NCI-H2227 (cell line): ENCODE results near the gene L3MBTL1.

Experiments used
- DNase-seq: peaks from one replicate; lab custom pipeline; 2025; ENCODE audit not compliant: unreplicated experiment; lab: John Stamatoyannopoulos, UW

Gene L3MBTL1

DNA sequence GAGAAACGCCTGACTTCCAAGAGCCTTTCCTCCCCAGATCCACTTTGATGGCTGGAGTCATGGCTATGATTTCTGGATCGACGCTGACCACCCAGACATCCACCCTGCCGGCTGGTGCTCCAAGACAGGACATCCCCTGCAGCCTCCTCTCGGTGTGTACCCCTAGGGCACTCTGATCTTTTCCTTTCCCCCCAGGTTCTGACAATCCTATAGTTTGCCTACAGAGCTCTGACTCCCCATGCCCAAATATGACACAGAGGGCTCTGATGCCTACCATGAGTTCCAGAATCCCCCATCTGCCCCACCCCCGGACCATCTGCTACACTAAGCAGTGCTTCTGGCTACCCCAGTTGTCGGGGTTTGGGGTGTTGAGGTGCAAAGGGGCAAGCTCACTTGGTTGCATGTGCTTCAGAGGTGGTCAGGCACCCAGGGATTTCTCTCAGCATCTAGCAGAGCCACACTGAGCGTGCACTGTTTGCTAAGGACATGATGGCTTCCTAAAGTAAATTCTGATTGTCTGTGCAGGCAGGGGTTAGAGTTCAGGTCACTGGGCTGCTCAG lies 27.4 kb downstream of the L3MBTL1 start:
- no peak for DNase-seq

DNA sequence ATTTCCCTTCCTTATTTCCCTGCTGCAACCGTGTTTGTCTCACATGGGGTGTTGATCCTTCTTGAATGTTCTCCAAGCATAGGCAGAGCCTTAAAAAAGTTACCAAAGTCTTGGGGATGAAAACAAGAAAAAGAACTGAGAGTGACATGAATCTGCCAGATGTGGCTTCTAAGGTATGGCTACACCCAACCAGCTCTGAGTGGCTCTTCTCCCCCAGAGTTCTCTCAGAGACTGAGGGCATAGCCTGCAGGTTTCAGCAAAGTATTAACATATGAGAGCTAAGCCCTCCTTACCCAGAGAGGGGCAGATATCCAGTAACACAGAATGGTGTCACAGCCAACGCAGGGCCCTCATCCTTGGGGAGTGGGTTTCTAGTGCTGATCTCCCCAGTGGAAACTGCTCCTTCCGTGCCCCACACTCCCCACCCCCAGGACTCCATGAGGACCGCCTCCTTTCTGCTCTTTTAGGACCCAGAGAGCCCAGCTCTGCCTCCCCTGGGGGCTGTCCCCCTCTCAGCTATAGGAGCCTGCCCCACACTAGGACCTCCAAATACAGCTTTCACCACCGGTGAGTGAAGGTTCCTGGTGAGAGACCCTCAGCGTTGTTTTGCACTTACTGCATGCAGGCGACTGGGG lies 28.0 kb downstream of the L3MBTL1 start:
- no peak for DNase-seq

DNA sequence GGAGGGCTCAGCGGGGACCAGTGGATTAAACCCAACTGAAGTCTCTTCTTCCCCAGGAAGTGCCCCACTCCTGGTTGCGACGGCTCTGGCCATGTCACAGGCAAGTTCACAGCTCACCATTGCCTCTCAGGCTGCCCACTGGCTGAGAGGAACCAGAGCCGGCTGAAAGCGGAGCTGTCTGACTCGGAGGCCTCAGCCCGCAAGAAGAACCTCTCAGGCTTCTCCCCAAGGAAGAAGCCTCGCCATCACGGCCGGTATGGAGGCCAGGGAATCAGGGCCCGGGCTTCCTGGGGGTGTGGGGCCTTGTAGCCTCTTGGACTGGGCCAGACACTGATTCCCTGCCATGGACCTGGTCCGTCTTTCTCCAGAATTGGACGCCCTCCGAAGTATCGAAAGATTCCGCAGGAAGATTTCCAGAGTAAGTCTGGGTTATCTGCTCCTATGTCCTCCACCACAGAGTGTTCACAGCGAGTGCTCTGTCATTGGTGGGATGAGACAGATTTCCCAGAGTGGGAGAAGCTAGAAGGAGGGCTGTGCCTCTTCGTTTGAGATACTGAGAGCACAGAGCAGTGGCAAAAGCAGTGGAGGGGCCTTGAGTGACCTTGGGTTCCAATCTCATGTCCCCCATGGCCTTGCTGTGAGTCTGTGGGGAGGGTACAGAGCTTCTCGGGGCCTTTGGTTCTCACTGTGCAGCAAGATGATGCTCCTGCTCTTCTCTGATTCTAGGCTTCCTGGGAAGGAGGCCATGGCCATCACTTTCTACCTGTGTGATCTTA lies 28.7 kb downstream of the L3MBTL1 start:
- DNase-seq, result no peak

DNA sequence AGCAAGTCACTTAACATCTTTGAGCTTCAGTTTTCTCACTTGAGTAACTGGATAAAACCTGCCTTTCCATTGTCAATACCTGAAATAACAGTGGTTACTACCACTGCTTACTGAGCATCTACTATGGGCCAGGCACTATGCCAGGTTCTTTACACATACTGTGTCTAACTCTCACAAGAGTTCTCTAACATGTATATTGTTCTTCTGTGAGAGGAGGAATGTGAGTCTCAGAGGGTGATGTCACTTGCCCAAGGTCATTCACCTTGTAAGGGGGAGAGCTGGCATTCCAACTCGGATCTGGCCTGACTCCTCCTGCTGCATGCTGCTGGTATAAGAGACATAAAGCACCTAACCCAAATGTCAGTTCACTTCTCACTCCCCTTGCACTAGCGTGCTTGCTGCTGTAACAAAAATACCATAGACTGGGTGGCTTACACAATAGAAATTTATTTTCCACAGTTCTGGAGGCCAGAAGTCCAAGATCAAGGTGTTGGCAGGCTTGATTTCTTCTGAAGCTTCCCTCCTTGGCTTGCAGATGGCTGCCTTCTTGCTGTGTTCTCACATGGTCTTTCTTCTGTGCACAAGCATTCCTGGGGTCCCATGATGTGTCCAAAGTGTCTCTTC lies 29.4 kb downstream of the L3MBTL1 start:
- no peak for DNase-seq

DNA sequence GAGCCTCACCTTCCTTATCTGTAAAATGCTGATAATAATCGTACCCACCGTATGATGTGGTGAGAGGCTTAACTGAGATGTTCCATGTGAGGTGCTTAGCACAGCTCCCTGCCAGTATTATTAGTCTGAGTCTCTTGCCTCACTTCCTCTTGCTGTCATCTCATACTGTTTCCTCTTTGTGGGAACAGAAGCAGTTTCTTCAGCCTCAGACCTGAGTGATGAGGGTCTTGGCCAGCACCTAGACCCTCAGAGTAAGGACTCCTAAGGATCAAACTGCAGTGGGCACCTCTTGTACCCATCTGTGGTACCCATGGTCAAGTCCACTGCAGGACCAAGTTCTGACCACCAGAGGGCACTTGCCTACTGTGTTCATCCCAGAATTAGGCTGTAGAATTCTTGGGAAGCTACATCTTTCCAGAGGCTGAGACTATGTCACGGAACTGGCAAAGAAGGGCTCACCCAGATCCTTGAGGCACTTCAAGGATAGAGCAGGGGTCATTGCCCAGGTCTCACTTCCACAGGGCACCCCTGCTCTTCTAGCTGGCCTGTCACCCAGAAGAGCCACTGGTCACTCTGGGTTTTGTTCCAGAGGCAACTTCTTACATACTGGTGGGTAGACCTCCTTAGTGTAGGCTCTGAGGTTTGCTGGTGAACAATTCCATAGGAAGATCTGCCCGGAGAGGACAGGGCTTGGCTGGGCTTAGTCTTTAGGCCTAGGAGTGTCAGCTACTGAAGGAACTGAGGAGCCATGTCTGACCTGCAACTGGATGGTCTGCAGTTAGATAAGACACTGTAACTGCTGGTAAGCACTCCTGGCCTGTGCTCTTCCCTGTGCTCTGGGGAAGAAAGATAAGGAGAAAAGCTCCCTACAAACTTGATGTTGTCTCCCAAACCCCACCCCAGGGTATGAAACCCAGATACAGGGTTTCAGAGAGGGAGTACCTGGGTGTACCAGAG lies 30.7 kb downstream of the L3MBTL1 start:
- peak; percentile 77 for DNase-seq

DNA sequence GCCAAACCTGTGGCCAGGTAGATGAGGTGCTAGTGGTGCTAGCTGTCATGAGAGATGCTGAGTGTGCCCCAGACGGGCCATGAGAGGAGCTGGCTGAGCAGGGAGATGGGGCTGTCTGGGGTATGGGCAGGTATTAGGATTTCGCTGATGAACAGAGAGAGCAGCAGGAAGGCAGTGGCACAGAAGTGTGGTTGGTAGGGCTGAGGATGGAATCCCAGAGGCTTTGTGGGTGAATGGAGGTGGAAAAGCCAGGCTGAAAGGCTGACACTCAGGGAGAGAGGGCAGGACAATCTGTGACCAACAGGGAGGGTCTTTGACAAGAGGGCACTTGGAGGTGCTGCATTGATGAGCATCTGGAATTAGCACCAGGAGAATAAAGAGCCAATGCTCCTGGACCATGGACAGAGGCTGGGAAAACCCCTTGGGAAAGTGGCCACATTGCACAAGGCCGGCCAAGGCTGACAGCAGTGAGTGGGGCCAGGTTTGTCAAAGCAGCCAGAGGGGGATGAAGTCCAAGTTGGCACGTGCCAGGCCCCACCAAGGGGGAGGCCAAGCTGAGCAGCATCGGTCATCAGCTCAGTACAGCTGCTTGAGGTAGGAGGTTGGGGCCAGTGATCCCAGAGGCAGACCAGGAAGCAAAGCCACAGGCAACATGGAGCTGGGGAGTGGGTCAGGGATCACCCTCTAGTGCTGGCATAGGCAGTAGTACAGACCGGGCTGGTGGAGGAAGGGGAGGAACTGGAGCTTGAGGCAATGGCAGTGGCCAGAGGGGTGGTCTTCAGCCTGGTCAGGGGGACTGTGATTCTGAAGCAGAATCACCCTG lies 31.6 kb downstream of the L3MBTL1 start:
- DNase-seq, result no peak

DNA sequence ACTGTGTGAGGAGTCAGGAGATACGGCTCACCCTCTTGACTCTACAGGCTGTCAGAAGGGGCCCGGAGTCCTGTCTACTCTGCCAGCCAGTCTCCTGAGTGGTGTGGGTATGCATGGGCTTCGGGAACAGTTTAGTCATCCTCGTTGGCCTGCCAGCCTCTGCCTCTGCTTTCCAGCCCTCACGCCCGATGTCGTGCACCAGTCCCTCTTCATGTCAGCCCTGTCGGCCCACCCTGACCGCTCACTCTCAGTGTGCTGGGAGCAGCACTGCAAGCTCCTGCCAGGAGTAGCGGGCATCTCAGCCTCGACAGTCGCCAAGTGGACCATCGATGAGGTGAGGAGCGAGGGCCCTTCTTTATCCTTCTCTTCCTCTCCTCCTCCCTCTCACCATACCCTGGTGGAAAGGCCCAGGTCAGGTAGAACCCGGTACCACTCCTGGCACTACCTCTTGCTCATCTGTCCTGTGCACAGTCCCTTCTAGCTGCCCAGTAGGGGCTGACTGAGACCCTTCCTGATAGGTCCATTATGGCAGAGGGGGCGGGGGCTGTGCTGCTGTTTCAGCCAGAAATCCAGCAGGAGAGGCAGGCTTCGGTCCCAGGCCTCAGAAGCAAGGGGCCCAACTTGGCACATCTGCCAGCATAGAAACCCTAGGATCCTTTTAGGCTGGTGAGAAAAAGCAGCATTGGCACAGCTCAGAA lies 32.6 kb downstream of the L3MBTL1 start:
- DNase-seq, result no peak

DNA sequence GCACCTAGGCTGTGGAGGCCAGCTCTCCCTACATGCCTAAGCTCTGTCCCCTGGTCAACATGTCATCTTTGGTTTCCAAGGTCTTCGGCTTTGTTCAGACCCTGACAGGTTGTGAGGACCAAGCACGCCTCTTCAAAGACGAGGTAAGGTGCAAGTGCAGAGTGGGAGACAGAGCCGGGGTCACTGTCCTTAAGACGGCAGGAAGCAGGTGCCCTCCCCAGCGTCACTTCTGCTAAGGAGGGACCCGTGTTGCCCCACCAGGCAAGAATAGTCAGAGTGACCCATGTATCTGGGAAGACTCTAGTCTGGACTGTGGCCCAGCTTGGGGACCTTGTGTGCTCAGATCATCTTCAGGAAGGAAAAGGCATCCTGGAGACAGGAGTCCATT lies 33.2 kb downstream of the L3MBTL1 start:
- DNase-seq, result no peak

DNA sequence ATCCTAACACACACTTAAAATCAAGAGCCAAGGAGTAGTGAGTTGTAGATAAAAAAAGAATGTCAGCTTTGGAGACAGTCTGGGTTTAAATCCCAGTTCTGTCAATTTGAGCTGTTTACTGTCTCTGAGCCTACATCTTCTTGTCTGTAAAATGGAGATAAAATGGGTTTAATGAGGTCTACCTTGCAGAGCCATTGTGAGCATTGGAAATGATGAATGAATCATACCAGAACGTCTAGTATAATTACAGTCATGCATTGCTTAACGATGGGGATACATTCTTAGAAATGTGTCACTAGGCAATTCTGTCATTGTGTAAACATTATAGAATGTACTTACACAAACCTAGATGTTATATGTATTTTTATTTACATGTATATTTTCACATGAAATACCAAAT lies 33.7 kb downstream of the L3MBTL1 start:
- no peak for DNase-seq

DNA sequence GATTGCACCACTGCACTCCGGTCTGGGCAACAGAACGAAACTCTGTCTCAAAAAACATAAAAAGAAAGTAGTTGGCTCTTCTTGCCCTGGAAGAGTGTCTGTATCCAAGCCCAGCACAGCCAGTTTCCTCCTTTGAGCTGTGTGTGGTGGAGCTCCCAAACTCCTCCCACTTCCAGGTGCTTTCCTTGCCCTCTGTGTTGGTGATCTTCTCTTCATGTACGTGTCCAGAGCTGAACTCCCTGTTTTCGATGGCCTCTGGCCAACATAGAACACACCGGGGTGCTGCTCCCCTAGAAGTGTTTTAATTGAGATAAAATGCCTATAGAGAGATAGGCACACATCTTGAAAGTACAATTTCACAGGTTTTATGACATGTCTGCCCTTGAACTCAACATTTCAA lies 34.7 kb downstream of the L3MBTL1 start:
- no peak for DNase-seq

DNA sequence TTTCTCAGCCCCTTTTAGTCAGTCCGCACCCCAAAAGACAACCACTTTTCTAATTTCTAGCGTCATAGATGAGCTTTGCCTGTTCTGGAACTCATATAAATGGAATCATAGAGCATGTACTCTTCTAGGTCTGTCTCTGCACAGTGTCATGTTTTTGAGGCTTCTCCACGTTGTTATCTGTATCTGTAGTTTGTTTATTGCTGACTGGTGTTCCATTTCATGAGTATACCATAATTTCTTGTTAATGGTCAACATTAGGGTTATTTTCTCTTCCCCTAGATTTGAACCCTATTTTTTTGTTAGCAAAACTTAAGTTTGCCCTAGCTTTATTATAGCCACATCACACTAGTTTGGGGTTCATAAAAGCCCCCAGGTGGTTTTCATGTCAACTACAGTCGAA lies 35.2 kb downstream of the L3MBTL1 start:
- no peak for DNase-seq

DNA sequence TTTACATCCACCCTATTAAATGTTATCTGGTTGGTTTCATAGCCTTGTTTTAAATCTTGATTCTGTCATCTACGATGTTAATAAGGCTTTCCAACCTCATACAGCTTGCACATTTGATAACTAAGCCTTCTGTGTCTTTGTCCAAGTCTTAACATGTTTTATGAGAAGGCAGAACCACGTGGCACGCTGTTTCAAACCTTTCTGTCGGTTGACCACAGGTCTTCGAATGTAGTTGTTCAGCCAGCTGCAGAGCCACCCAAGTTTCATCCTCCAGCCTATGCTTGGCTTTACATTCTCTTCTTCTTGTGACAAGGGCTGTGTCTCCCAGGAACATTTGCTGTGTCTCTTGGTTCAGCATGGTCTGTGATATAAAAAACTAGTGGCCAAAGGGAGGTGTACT lies 35.6 kb downstream of the L3MBTL1 start:
- DNase-seq, result no peak

DNA sequence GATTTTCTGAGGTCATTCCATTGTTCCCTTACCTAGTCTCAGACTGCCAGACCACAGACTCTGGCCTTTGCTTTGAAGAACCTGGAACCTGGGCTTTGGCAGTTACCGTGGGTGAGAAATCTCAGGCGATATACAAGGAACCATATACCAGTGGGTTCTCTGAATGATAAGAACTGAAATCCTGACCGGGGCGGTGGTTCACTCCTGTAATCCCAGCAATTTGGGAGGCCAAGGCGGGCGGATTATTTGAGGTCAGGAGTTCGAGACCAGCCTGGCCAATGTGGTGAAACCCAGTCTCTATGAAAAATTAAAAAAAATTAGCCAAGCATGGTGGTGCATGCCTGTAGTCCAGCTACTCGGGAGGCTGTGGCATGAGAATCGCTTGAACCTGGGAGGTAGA lies 37.0 kb downstream of the L3MBTL1 start:
- no peak for DNase-seq

DNA sequence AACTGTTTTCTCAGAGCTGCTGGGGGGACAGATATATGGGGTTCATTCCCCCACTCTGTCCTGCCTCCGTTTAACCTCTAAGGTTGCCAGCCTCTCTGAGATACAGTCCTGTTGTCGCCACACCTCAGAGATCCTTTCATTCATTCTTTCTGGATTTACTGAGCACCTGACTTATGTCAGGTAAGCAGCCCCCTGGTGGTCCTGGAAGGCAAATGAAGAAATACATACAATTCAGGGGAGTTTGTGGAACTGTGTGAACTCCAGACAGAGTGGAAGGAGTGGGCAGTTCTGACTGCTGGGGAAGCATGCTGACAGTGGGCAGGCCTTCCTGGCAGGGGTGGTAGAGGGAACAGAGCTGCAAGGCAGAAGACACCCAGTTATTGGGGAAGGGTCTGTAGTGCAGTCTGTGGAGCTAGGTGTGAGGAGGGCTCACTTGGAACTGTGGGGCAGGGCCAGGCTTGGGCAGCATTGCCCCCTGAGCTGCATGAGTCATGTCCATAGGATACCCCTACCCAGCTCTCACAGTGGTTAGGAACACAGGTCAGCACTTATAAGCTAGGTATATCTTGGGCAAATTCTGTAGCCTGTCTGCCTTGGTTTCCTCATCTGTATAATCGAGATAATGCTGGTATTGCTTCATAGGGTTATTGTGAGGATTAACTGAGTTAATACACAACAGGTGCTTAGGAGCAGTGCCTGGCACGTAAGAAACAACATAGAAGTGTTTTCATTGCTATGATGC lies 38.5 kb downstream of the L3MBTL1 start:
- DNase-seq, result no peak

DNA sequence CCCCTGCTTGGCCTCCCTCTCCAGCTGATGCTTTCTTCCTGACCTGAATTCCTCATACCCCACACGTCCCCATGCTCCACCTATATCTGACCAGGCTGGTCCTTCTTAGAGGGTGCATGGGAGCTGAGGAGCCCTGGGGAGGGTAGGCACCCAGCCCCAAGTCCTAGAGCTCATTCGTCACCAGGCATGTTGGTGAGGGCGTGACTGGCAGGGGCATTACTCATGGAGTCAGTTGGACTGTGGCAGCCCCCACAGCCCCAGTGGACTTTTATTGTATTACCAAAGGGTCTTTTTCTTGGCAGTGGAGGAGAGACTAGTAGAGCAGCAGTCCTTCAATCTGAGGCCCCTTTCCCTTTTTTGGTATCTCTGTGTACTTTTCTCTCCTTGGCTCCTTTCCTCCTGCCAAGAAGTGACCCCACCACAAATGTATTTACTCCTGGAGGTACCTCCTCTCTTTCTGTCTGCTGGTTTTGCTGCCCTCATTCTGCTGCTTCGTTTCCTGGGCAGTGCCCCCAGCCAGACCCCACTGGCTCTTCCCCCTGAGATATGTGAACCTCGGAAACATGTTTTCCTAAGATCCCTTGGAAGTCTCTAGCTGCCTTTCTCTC lies 40.9 kb downstream of the L3MBTL1 start:
- DNase-seq, result no peak

DNA sequence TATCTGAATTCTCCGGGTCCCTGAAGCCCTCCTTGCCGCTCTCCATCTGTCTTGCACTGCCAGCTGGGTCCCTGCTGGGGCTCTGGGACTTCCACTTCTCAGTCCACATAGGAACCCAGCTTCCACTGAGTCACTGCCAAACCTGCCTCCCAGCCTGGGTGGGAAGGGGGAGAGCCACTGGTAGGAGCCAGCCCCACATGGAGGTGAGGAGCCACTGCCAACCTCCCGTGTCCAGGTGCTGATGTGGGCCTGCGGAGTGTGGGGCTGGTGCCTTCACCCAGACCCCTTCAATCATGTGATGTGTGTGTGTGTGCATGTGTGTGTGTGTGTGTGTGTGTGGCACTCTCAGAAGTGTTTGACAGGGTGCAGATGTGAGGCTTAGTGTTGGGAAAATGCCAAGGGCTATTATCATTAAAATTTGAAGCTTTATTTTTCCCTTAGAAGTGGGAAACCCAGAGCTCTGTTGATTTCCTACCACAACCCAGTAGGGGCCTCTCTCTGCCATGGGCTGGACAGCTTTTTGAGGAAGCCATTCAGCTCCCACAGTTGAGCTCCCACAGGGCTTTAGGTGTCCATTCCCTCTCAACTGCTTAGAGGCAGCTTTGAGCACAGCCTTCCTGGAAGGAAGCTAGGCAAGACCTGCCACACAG lies 42.0 kb downstream of the L3MBTL1 start:
- peak; percentile 9 for DNase-seq

DNA sequence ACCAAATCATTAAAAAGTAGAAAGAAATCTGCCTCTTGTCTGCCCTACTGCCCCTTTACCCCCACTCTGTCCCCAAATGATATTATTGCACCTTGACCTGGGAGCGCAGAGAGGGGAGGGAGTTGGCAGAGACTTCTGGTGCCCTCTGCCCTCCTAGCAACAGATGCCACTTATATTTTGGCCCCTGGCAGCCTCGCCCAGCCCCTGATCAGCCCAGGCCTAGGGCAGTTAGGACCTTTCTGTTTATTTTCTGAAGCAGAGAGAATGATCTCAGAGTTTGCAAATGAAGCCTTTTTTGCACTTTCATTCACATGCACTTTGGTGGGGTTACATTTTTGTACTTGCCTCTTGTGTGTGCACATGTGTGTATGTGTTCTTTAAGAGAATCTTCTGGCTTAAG lies 43.0 kb downstream of the L3MBTL1 start:
- DNase-seq, result no peak

DNA sequence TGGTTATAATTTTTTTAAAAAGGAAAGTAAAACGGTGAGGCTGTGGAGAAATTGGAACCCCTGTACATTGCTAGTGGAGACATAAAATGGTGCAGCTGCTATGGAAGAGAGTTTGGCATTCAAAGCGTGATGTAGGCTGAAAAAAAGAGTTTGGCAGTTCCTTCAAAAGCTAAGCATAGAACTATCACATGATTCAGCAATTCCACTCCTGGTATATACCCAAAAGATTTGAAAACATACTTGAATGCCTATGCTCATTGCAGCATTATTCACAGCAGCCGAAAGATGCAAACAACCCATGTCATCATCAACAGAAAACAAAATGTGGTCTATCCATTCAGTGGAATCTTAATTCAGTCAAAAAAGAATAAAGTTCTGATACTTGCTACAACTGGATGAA lies 46.9 kb downstream of the L3MBTL1 start:
- no peak for DNase-seq
